GM12872 (cell line): ENCODE results near the gene DNAJC3.

Experiments
- CTCF ChIP-seq: IDR thresholded peaks from 3 replicates; pipeline ENCODE4 v1.5.1; 2011; ENCODE audit warnings: low read depth, mild to moderate bottlenecking, low read length, moderate library complexity; ENCODE audit not compliant: insufficient read depth

The DNAJC3 gene

GRCh38 chr13:95710313-95710712, 33.4 kb downstream of the DNAJC3 start:
- TF ChIP-seq CTCF, result no peak

GRCh38 chr13:95713651-95714050, 36.7 kb downstream of the DNAJC3 start:
- no peak for TF ChIP-seq CTCF

- TF ChIP-seq CTCF, result no peak
Measured at GRCh38 chr13:95714142-95714832, 37.3 kb downstream of the DNAJC3 start.

GRCh38 chr13:95716231-95716630, 39.3 kb downstream of the DNAJC3 start:
- no peak for TF ChIP-seq CTCF

GRCh38 chr13:95722241-95722640, 45.3 kb downstream of the DNAJC3 start:
- no peak for TF ChIP-seq CTCF

GRCh38 chr13:95723438-95723837, 46.5 kb downstream of the DNAJC3 start:
- TF ChIP-seq CTCF, result no peak

GRCh38 chr13:95724252-95724651, 47.3 kb downstream of the DNAJC3 start:
- no peak for TF ChIP-seq CTCF
